Central memory CD4-positive, alpha-beta T cell (primary cell): Measurements from ENCODE around the gene FKTN.

ENCODE experiments used
- DNase-seq: peaks from one replicate; pipeline ENCODE4 v3.0.0; 2022

FKTN gene

DNA sequence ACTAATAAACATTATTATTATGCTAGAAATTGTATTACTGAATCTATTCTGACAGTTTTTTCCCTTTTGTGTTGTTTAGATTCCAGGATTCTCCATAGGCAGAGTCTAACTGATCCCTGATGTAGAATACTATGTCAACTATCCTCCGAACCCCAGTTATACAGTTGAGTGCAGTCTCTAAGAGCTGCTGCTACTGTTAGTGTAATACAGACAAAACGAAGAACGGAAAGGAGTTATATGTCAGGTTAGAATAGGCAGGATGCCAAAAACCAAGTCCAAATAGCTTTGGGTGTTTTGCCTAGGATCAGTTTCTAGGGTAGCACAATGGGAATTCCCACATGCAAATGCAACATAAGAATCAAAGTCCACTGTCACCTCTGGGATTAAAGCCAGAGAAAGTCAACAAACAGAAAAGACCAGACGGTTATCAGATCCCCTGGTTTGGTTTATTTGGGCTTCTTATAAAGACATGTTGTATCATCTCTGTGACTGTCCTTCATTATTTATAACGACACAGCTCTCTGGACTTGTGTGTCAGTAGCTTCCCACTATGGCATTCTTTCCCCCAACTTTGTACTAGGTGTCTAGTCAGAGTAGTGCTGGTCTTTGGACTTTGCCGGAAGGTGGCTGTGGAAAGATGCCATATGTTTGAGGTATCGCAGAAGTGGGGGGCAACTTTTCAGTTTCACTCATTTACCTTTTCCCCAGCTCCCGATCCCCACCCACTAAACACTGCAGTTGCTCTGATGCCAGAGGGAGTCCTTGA lies 121.5 kb downstream of the FKTN start:
- no peak for DNase-seq

DNA sequence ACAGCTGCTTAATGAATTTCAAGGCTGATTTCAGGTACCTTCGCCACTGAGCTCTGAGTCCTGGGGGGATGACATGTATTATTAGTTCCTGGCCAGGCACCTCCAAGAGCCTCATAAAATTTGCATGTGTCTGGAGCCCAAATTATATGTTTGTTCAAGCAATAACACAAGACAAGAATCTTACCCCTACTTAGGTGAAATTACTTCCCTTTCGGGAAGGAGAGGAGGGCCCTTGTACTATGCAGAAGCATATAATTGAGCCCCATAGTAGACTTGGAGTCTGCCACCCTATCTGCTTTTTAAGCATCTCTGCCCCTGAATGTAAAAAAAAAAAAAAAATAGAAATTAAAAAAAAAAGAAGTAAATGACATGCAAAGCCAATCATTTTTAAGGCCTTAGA lies 123.4 kb downstream of the FKTN start:
- DNase-seq: no peak

DNA sequence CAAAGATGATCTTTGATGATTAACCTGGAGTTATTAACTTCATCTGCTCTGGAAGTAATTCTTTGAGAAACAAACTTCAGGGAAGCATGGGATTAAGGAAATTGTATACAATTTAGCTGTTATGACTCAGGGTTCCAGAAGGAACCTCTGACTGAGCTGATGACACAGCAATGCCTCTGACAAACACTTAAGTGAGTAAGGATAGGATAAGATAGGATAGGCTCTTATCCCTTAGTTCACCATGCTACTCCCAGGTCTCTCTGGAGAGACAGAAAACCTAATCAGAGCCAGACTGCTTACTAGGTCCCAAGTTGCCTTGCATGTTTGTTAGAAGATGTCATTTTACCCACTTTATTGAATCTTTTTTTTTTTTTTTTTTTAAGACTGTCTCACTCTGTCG lies 123.8 kb downstream of the FKTN start:
- no peak for DNase-seq

DNA sequence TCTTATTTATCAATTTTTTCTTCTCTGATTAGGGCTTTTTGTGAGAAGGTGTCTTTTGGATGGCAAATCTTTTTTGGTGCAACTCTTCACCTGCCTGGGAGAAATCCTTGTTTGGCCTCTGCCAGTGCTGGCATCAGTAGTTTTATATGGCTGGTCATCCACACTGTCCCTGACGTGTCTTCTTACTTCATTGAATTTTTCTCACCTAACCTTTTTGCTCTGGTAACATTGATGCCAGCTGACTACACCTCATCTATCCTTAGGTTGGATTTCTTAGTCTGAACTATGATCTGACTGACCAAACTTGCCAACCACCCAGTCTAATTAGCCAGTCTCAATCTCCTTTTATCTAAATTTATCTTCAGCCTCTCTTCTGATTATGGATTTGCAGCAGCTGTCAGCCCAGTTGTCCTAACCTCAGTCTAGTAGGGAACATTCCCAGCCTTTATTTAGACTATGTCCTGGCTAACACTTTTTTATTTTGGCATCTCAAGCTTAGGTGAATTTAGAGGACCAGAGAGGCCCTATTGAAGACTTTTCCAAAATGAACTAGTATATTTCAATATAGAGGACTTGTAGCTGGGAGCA lies 125.9 kb downstream of the FKTN start:
- DNase-seq: no peak

DNA sequence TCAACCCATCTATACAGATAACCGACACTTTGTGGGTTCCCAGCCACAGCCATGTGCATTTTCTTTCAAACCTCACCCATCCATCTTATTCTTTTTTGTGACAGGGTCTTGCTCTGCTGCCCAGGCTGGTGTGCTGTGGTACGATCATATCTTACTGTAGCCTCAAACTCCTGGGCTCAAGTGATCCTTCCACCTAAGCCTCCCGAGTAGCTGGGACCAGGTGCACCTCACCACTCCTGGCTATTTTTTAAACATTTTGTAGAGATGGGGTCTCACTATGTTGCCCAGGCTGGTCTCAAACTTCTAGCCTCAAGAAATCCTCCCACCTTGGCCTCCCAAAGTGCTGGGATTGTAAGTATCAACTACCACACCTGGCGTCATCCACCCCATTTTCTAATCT lies 129.0 kb downstream of the FKTN start:
- no peak for DNase-seq
